Naive thymus-derived CD8-positive, alpha-beta T cell (primary cell): ENCODE data around the gene ZNF133. TPM values are rescaled to one million over a fixed set of nuclear protein-coding genes. Genes with fewer than 3 reads are reported as not detected.
"Not testable (repeated sequence)": the region's sequence is repeated elsewhere in the genome, so short reads cannot be mapped to it uniquely, and the experiment has no call there.

ENCODE experiments used
- ATAC-seq, 2 donors: fragments of 150-1000 bp; cut with Tn5 transposase in 1 of 2; sonication (Bioruptor Pico), chemical (Tn5 transposase) in 1 of 2; 1 replicate in 1 of 2; 2 replicates in 1 of 2; pipeline ENCODE4 v1.10.0; 2021; ENCODE audit warnings: mild to moderate bottlenecking in 2 of 2, moderate library complexity in 2 of 2
- POLR2A ChIA-PET: fragments of 350-600 bp; sonication (Branson Sonifier 250); formaldehyde crosslinking; loops from one replicate; lab custom pipeline; 2021; ENCODE audit warnings: antibody characterized with exemption; lab: Charles Lee
- DNase-seq, 10 donors: peaks; one replicate each; pipeline versions ENCODE4 v3.0.0 to v3.0.0-alpha.2; 2020 to 2022
- H3K27ac Mint-ChIP-seq, 10 donors: one replicate each; pipeline ENCODE4 v1.8.0; 2020 to 2022; ENCODE audit warnings: mild to moderate bottlenecking in 10 of 10, mixed read lengths in 10 of 10, moderate library complexity in 4 of 10, inconsistent platforms in 1 of 10
- H3K27me3 Mint-ChIP-seq, 5 donors: one replicate each; pipeline ENCODE4 v1.8.0; 2021 to 2022; ENCODE audit warnings: mixed read lengths in 5 of 5
- H3K36me3 Mint-ChIP-seq, 3 donors: one replicate each; pipeline ENCODE4 v1.8.0; 2020 to 2022; ENCODE audit warnings: mixed read lengths in 3 of 3, mild to moderate bottlenecking in 2 of 3, inconsistent platforms in 1 of 3
- H3K4me1 Mint-ChIP-seq, 4 donors: one replicate each; pipeline ENCODE4 v1.8.0; 2021 to 2022; ENCODE audit warnings: mixed read lengths in 4 of 4
- H3K4me3 Mint-ChIP-seq, 10 donors: one replicate each; pipeline ENCODE4 v1.8.0; 2020 to 2022; ENCODE audit warnings: mild to moderate bottlenecking in 10 of 10, mixed read lengths in 10 of 10, moderate library complexity in 6 of 10, inconsistent platforms in 1 of 10
- H3K9me3 Mint-ChIP-seq, 9 donors: one replicate each; pipeline ENCODE4 v1.8.0; 2020 to 2022; ENCODE audit warnings: mixed read lengths in 9 of 9, mild to moderate bottlenecking in 3 of 9, inconsistent platforms in 1 of 9, moderate library complexity in 1 of 9
- polyA plus RNA-seq, 3 donors: library from polyadenylated mRNA; unstranded; fragments of 300-500 nt; fragmentation: Illumina TruSeq; gene quantifications; one replicate each; pipeline ENCODE4 v1.2.3, GENCODE V29; 2021
- total RNA-seq, 8 experiments: library from RNA in 2 of 8; stranded (reverse) in 2 of 8; gene quantifications; one replicate each; pipeline ENCODE4 v1.2.3 and lab custom pipeline; 2021 to 2026

Gene ZNF133
- total and polyA plus RNA-seq, 5 experiments from 2014 or later = 4.3 to 9.3 (median 6.8) TPM

- no peaks in the 10 kb centered on the region for H3K4me1 Mint-ChIP-seq
- ATAC-seq (no peak), DNase-seq (no peak)
- H3K27ac Mint-ChIP-seq = no peak overlapping the region
- H3K36me3 Mint-ChIP-seq = no peaks in the 10 kb centered on the region
- H3K27me3 Mint-ChIP-seq = peaks cover 8 to 26% (median 14%) of the 10 kb centered on the region in 5 donors
- no peak overlapping the region for H3K4me3 Mint-ChIP-seq
- H3K9me3 Mint-ChIP-seq = no peaks in the 10 kb centered on the region
- POLR2A ChIA-PET = no interaction called here
Observed at GRCh38 chr20:18263723-18264122, 24.6 kb upstream of the ZNF133 start.

DNA sequence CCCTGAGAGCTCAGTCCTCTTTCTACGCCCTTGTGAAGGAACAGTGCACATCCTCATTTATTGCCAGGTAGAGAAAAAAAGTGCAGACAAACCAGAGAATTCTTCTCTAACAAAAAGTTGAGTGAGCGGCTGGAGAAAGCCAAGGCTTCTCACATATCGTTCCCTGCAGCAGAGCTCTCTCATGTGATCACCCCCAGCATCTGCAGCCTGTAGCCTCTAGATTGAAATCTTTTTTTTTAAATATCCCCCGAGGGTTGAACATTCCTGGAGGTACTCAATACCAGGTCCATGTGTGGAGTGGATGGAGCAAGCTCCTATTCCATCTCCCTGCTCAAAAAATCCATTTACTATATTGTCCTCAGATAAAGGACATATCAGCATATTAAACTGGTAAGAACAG lies 22.9 kb upstream of the ZNF133 start:
- H3K4me1 Mint-ChIP-seq = no peaks in the 10 kb centered on the region
- DNase-seq (no peak), ATAC-seq (no peak)
- POLR2A ChIA-PET = no interaction called here
- H3K36me3 Mint-ChIP-seq = no peaks in the 10 kb centered on the region
- H3K9me3 Mint-ChIP-seq = no peaks in the 10 kb centered on the region
- peaks cover 8 to 30% (median 15%) of the 10 kb centered on the region in 5 donors for H3K27me3 Mint-ChIP-seq
- H3K27ac Mint-ChIP-seq = no peak overlapping the region
- no peak overlapping the region for H3K4me3 Mint-ChIP-seq

DNA sequence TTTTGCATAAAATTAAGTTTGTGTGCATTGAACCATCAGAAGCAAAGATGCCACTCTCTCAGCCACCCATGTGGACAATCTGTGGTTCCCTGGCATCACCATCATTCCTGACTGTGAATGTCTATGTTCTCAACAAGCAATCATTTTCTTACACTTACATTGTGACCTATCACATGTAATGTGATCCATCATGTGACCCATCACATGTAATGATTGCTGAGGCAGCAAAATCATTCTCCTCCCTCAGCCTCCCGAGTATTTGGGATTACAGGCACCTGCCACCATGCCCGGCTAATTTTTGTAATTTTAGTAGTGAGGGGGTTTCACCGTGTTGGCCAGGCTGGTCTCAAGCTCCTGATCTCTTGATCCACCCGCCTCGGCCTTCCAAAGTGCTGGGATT lies 22.0 kb upstream of the ZNF133 start:
- Mint-ChIP-seq H3K4me1 (no peaks in the 10 kb centered on the region), H3K27ac (no peak overlapping the region), H3K27me3 (peaks cover 11 to 30% (median 18%) of the 10 kb centered on the region in 5 donors), H3K36me3 (no peaks in the 10 kb centered on the region), H3K9me3 (no peaks in the 10 kb centered on the region), H3K4me3 (no peak overlapping the region)
- ATAC-seq (no peak), DNase-seq (no peak)
- POLR2A ChIA-PET = no interaction called here

DNA sequence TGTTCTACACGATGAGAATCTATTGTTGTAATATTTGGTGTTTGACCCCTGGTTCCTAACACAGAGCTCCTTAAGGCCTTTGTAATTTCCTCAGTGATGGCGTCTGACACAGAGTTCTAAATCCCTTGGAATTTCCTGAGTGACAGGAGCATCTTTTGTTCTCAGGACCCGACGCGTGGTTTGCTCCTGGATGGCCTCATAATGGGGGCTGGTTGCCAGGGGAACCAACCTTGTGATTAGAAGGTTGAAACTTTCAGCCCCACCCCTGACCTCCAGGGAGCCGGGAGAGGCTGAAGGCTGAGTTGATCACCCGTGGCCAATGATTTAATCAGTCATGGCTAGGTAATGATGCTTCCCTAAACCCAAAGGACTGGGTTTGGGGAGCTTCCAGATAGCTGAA lies 20.5 kb upstream of the ZNF133 start:
- Mint-ChIP-seq H3K27me3 (peaks cover 11 to 36% (median 23%) of the 10 kb centered on the region in 5 donors), H3K4me3 (no peak overlapping the region), H3K27ac (peak overlapping the region in 1 of 10 donors; percentile 60), H3K9me3 (no peaks in the 10 kb centered on the region), H3K4me1 (no peaks in the 10 kb centered on the region), H3K36me3 (no peaks in the 10 kb centered on the region)
- POLR2A ChIA-PET = no interaction called here
- no peak for ATAC-seq
- DNase-seq = no peak

DNA sequence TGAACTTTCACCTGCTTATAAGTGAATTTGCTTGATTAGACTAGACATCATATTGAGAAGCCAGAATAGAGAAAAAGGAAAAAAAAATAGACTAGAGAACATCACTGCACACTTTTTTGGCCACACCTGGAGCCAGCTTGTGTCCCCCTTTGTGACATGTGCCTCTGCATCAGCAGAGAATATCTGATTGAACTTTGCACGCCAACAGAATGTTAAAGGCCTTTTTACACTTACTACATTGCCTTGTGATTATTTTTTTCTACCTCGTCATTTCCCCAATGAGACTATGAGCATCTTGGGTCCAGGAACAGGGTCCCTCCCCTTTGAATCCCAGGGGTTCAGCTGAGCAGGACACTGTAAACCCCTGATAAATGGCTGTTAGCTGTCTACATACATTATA lies 17.2 kb upstream of the ZNF133 start:
- Mint-ChIP-seq H3K36me3 (no peaks in the 10 kb centered on the region), H3K4me1 (no peaks in the 10 kb centered on the region), H3K4me3 (no peak overlapping the region), H3K9me3 (no peaks in the 10 kb centered on the region), H3K27ac (no peak overlapping the region), H3K27me3 (peaks cover 14 to 38% (median 34%) of the 10 kb centered on the region in 5 donors)
- DNase-seq (no peak), ATAC-seq (no peak)
- POLR2A ChIA-PET = no interaction called here

DNA sequence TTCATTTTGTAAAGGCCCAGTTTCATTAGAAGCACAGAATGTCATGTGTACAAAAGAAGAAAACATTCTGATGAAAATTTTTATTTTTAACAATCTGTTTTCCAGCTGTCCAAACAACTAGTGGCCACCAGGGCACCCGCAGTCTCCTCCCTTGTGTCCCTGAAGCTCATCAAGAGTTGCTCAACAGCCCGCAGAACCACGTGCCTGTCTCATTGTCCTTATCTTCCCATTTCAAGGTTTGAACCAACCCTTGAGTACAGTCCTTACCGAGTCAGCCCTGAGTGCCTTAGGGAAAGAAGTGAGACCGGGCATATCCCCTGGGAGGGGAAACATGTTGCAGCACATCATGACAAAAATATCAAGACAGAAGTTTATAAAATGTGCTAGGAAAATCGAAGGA lies 15.9 kb upstream of the ZNF133 start:
- no peak overlapping the region for H3K27ac Mint-ChIP-seq
- ATAC-seq = no peak
- peaks cover 15 to 35% (median 31%) of the 10 kb centered on the region in 5 donors for H3K27me3 Mint-ChIP-seq
- no peaks in the 10 kb centered on the region for H3K36me3 Mint-ChIP-seq
- H3K4me1 Mint-ChIP-seq = no peaks in the 10 kb centered on the region
- POLR2A ChIA-PET = no interaction called here
- no peaks in the 10 kb centered on the region for H3K9me3 Mint-ChIP-seq
- DNase-seq = no peak
- H3K4me3 Mint-ChIP-seq = no peak overlapping the region

DNA sequence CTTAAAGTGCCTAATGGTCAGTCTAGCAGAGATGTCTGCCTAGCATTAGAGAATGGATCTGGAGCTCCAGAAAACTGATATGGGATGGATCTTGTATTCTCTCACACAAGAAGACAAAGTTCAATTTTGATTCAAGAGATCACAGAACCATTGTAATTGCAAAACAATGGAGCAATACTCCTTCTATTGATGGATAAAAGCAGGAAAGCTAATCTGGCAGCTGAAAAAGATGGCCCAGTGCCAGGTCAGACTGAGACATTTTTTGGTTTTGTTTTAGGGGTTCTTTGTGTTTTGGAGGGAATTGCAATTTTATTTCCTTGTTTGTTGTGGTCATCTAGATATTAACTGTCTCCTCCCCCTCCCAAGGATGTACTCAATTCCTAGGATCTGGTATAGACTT lies 14.6 kb upstream of the ZNF133 start:
- Mint-ChIP-seq H3K27ac (no peak overlapping the region), H3K4me1 (no peaks in the 10 kb centered on the region), H3K36me3 (no peaks in the 10 kb centered on the region), H3K9me3 (no peaks in the 10 kb centered on the region), H3K4me3 (no peak overlapping the region), H3K27me3 (peaks cover 11 to 35% (median 31%) of the 10 kb centered on the region in 5 donors)
- ATAC-seq = no peak
- POLR2A ChIA-PET = no interaction called here
- DNase-seq = no peak

GRCh38 chr20:18275960-18276359 lies 12.4 kb upstream of the ZNF133 start:
- H3K27me3 Mint-ChIP-seq = peaks cover 15 to 56% (median 42%) of the 10 kb centered on the region in 5 donors
- ATAC-seq, H3K27ac Mint-ChIP-seq, DNase-seq, H3K36me3 Mint-ChIP-seq, H3K9me3 Mint-ChIP-seq, H3K4me3 Mint-ChIP-seq, H3K4me1 Mint-ChIP-seq, POLR2A ChIA-PET: not testable (repeated sequence)

- ATAC-seq = peak; percentile 66 to 69
- POLR2A ChIA-PET = no interaction called here
- peaks cover 0 to 5% (median 0%) of the 10 kb centered on the region in 3 donors for H3K36me3 Mint-ChIP-seq
Observed at GRCh38 chr20:18276821-18277220, 11.5 kb upstream of the ZNF133 start.

DNA sequence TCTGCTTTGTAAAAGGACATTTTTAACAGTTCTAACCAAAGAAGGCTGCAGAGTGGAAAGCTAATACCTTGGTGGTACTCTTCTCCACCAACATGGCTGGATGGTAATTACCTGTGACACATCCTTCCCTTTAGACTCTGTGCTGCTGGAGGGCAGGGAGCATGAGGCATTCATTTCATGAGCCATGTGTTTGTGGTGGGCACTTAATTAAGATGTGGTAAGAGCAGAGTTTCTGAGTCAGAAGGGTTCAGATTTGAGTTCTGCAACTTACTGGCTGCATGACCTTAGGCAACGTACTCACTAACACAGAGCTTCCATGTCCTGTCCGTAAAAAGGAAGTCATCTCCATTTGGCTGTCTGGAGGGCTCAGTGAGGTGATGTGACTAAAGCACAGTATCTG lies 9.1 kb upstream of the ZNF133 start:
- no peaks in the 10 kb centered on the region for H3K4me1 Mint-ChIP-seq
- DNase-seq = no peak
- peaks cover 0 to 5% (median 3%) of the 10 kb centered on the region in 9 donors for H3K9me3 Mint-ChIP-seq
- POLR2A ChIA-PET = no interaction called here
- ATAC-seq = no peak
- peaks cover 20 to 65% (median 37%) of the 10 kb centered on the region in 5 donors for H3K27me3 Mint-ChIP-seq
- H3K36me3 Mint-ChIP-seq = peaks cover 0 to 8% (median 4%) of the 10 kb centered on the region in 3 donors
- H3K27ac Mint-ChIP-seq = no peak overlapping the region
- no peak overlapping the region for H3K4me3 Mint-ChIP-seq

More at GRCh38 chr20:18276821-18277220, 11.5 kb upstream of the ZNF133 start:
- Mint-ChIP-seq H3K27me3 (peaks cover 16 to 61% (median 43%) of the 10 kb centered on the region in 5 donors), H3K9me3 (no peaks in the 10 kb centered on the region), H3K27ac (no peak overlapping the region), H3K4me3 (no peak overlapping the region), H3K4me1 (no peaks in the 10 kb centered on the region)
- peak; percentile 13 to 73 (median 41) for DNase-seq

- DNase-seq (no peak), ATAC-seq (no peak)
- Mint-ChIP-seq H3K36me3 (peaks cover 0 to 21% (median 14%) of the 10 kb centered on the region in 3 donors), H3K9me3 (peaks cover 10 to 26% (median 18%) of the 10 kb centered on the region in 9 donors), H3K4me3 (peak overlapping the region in 1 of 10 donors; percentile 21), H3K27ac (no peak overlapping the region), H3K27me3 (peaks cover 21 to 57% (median 34%) of the 10 kb centered on the region in 5 donors), H3K4me1 (peaks cover 9 to 31% (median 25%) of the 10 kb centered on the region in 4 donors)
- POLR2A ChIA-PET = no interaction called here
Observed at GRCh38 chr20:18284805-18285533, 3.4 kb upstream of the ZNF133 start.

GRCh38 chr20:18287546-18287914 lies 797 bp upstream of the ZNF133 start:
- H3K4me3 Mint-ChIP-seq = peak overlapping the region; percentile 93 to 99 (median 98)
- H3K27me3 Mint-ChIP-seq = peaks cover 13 to 34% (median 22%) of the 10 kb centered on the region in 5 donors
- H3K9me3 Mint-ChIP-seq = peaks cover 10 to 26% (median 18%) of the 10 kb centered on the region in 9 donors
- H3K36me3 Mint-ChIP-seq = peaks cover 13 to 25% (median 16%) of the 10 kb centered on the region in 3 donors
- ATAC-seq (peak; percentile 1 to 4), DNase-seq (no peak)
- peaks cover 24 to 57% (median 33%) of the 10 kb centered on the region in 4 donors for H3K4me1 Mint-ChIP-seq
- peak overlapping the region; percentile 97 to 100 (median 100) for H3K27ac Mint-ChIP-seq
- POLR2A ChIA-PET = interaction anchor here (0.9 to 2.9 kb wide), 9 partner anchors 150 to 605 kb away, joined by 3 to 44 read pairs (median 8); partner anchors contain the start of genes DZANK1, KAT14, MGME1 and PET117

DNA sequence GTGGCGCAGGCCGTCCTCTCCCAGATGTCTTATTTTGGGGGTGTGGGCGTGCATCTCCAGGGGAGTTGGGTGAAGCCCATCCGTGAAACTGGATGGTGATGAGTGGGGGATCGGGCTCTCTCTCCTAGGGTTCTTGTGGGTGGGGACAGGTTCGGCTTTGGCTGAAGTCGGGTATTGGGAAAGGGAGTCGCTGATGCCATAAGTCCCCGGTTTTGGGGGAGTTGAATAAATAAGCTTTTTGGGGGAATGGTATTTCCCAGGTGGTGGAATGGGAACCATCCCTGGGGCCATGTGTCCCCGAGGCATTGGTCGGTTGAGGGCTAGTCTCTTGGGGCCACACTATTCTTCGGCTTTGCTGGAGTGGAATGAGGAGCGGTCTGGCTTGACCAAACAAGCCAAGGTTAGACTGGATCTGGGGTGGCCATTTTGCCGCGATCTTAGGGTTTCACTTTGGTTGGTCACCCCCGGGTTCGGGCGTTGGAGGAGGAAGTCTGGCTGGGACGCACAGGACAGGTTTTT lies 481 bp downstream of the ZNF133 start:
- H3K36me3 Mint-ChIP-seq = peaks cover 16 to 32% (median 20%) of the 10 kb centered on the region in 3 donors
- peaks cover 28 to 62% (median 33%) of the 10 kb centered on the region in 4 donors for H3K4me1 Mint-ChIP-seq
- DNase-seq (peak in 1 of 10 donors; percentile 64), ATAC-seq (no peak)
- POLR2A ChIA-PET = interaction anchor here (1.0 to 2.9 kb wide), 10 partner anchors 139 to 678 kb away, joined by 3 to 44 read pairs (median 8); partner anchors contain the start of genes DZANK1, KAT14, MGME1 and PET117
- peak overlapping the region; percentile 93 to 99 (median 98) for H3K4me3 Mint-ChIP-seq
- peak overlapping the region; percentile 97 to 100 (median 100) for H3K27ac Mint-ChIP-seq
- peaks cover 7 to 22% (median 17%) of the 10 kb centered on the region in 5 donors for H3K27me3 Mint-ChIP-seq
- H3K9me3 Mint-ChIP-seq = peaks cover 10 to 24% (median 17%) of the 10 kb centered on the region in 9 donors
